Psoas muscle (tissue), 8 donors: Measurements from ENCODE around the gene COG3. TPM values are rescaled to one million over a fixed set of nuclear protein-coding genes. Genes with fewer than 3 reads are reported as not detected.

Source experiments
- ATAC-seq, 4 donors: fragments of 200-7000 bp; cut with Tn5 transposase; one replicate each; pipeline ENCODE4 v1.9.1; 2020; ENCODE audit warnings: moderate library complexity in 3 of 4, mild to moderate bottlenecking in 2 of 4
- DNase-seq, 2 donors: peaks; one replicate each; pipeline ENCODE4 v3.0.0-alpha.2; 2020
- H3K27ac ChIP-seq: fragments of 200-600 bp; one replicate; pipeline ENCODE4 v1.8.0; 2022
- H3K27me3 ChIP-seq, 3 donors: fragments of 200-600 bp in 1 of 3; one replicate each; pipeline versions ENCODE4 v1.6.1 to v1.8.0; 2013 to 2022; ENCODE audit warnings: low read length in 2 of 3, mild to moderate bottlenecking in 2 of 3, moderate library complexity in 1 of 3; ENCODE audit not compliant: insufficient read depth in 3 of 3
- H3K36me3 ChIP-seq, 2 donors: fragments of 200-600 bp in 1 of 2; one replicate each; pipeline versions ENCODE4 v1.6.1 to v1.8.0; 2013 to 2022; ENCODE audit warnings: low read depth in 1 of 2, mild to moderate bottlenecking in 1 of 2, moderate library complexity in 1 of 2; ENCODE audit not compliant: insufficient read depth in 1 of 2
- H3K4me1 ChIP-seq: fragments of 200-600 bp; one replicate; pipeline ENCODE4 v1.8.0; 2022
- H3K4me3 ChIP-seq: fragments of 200-600 bp; one replicate; pipeline ENCODE4 v1.8.0; 2022; ENCODE audit warnings: mild to moderate bottlenecking
- H3K9me3 ChIP-seq: fragments of 200-600 bp; one replicate; pipeline ENCODE4 v1.8.0; 2022
- CTCF ChIP-seq: fragments of 200-600 bp; IDR thresholded peaks from one replicate; pipeline ENCODE4 v1.8.0; 2022; ENCODE audit warnings: antibody characterized with exemption
- WGBS, 3 donors: extraction: QIAGEN DNeasy Blood & Tissue Kit; methylation state at CpG; one replicate each; pipeline versions ENCODE4 v1.1.6 to v1.1.7; 2013; 5-methylcytosine and 5-hydroxymethylcytosine counted together
- intact Hi-C, 2 donors: fragments of 100-400 bp; cut with DNase I; formaldehyde crosslinking; loops; one replicate each; pipeline versions ENCODE4 v1.11.0 to v1.14.2; 2022
- polyA plus RNA-seq, 3 donors: library from polyadenylated mRNA; stranded (reverse); fragments of 200-250 nt; gene quantifications; one replicate each; pipeline ENCODE4 v1.2.3, GENCODE V29; 2013
- total RNA-seq, 4 donors: library from RNA; stranded (reverse); fragmentation: NEBNext Ultra II Directional in 2 of 4; extraction: Animal tissue kit (Norgen Biotek cat#: 25700) in 2 of 4; gene quantifications; one replicate each; pipeline versions ENCODE4 v1.2.1 to v1.2.4, GENCODE V29; 2021 to 2023
- donor health status: healthy with polysubstance abuse.
- donor health status: DM: no; HTN: no; CAD: no; lungs with moderate emphysema.
- donor health status: Bipolar disorder and iron deficiency.
- donor health status: healthy.
- donor health status: DM: yes; HTN: yes; CAD: no.
- donor health status: DM: no; HTN: no; CAD: no.
- donor health status: DM: no; HTN: no; CAD: no.
- donor health status: DM: yes; HTN: yes; CAD: no.

COG3 gene
- total and polyA plus RNA-seq, 7 donors, result 7.5 to 19.1 (median 13.2) TPM

DNA sequence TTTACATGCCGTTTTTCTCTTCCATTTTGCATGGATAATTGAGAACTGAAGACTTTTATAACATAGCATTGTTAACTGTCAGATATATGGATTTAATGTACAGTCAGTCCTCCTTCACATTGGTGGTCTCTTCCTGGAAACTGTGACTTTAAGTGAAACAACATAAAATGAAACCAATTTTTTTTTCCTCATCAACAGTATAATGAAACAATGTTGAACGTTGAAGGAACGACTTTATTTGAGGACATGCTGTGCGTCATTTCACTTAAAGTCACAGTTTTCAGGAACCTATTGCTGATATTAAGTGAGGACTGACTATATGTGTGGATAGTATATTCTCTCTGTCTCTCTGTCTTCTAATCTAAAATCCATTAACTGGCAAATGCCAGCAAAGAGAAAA lies 54.8 kb downstream of the COG3 start:
- no peak overlapping the region for H3K27ac ChIP-seq
- WGBS, 3 donors, result 82 to 86% (median 84%) methylated on average over 4 of the region's 4 CpGs
- intact Hi-C loops, result no loop called here
- no peak for ATAC-seq
- H3K36me3 ChIP-seq, result peaks cover 8 to 82% of the 10 kb centered on the region in 2 donors
- H3K9me3 ChIP-seq, result no peaks in the 10 kb centered on the region
- TF ChIP-seq CTCF, result no peak
- DNase-seq, result no peak
- H3K4me1 ChIP-seq, result no peaks in the 10 kb centered on the region
- no peaks in the 10 kb centered on the region for H3K27me3 ChIP-seq
- no peak overlapping the region for H3K4me3 ChIP-seq

DNA sequence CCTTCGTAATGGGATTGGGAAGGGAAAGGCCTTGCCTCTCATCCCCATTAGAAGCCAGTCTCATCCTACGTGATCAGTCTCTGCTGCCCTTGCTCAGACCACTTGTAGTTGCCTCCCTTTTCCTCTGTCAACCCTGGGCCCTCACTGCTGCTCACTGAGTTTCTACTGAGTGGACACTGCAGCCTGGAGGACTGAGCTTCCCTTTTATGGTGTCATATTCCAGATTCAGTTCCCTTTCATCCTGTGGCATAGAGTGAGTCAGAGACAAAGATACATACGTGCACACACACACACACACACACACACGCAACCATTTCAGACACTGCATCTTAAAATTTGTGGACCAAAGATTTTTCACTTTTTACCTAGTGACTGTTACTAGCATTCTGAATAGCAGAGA lies 56.6 kb downstream of the COG3 start:
- TF ChIP-seq CTCF, result no peak
- intact Hi-C loops, result no loop called here
- ATAC-seq, result peak in 3 of 4 donors; percentile 39 to 65 (median 49)
- H3K27me3 ChIP-seq, result no peaks in the 10 kb centered on the region
- H3K9me3 ChIP-seq, result no peaks in the 10 kb centered on the region
- DNase-seq, result no peak
- H3K4me1 ChIP-seq, result no peaks in the 10 kb centered on the region
- 83 to 88% (median 88%) methylated on average over 4 of the region's 4 CpGs for WGBS, 3 donors
- H3K36me3 ChIP-seq, result peaks cover 6 to 79% of the 10 kb centered on the region in 2 donors
- no peak overlapping the region for H3K27ac ChIP-seq
- H3K4me3 ChIP-seq, result no peak overlapping the region

GRCh38 chr13:45522571-45522970 lies 57.8 kb downstream of the COG3 start:
- intact Hi-C loops, result no loop called here
- no peak for DNase-seq
- H3K27me3 ChIP-seq, result no peaks in the 10 kb centered on the region
- H3K4me3 ChIP-seq, result no peak overlapping the region
- 50 to 74% (median 59%) methylated on average over 2 of the region's 2 CpGs for WGBS, 3 donors
- H3K36me3 ChIP-seq, result peaks cover 10 to 79% of the 10 kb centered on the region in 2 donors
- no peak for TF ChIP-seq CTCF
- ATAC-seq, result no peak
- no peak overlapping the region for H3K27ac ChIP-seq
- H3K9me3 ChIP-seq, result no peaks in the 10 kb centered on the region
- no peaks in the 10 kb centered on the region for H3K4me1 ChIP-seq

DNA sequence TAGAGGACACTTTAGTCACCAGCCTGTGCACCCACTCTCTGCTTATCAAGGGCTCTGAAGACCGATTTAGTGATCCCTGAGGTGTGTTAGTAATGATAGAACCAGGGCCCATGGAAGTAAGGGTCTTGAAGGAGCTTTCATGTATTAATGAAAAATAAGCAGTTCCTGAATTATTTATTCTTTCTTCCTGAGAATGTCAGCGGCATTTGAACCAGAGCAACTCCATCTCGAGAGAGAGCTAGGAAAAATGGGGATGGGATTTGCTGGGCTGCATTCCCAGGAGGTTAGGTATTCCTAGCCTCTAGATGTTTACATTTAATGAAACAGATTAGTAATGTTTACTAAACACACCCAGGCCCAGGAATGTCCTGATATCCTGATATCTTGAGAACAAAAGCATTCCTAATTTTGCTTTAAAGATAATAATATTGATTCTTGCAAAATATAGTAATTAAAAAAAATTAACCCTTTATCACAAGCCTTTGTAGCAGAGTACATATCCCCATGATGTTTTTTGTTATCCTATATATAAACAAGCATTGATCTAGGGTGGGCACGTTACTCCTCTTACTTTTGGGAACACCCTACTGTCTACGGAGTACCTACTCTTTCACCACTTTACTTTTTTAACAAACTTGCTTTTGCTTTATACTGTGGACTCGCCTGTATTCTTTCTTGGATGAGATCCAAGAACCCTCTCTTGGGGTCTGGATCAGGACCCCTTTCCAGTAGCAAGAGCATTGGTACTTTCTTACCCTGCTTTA lies 63.1 kb downstream of the COG3 start:
- peaks cover 5 to 84% of the 10 kb centered on the region in 2 donors for H3K36me3 ChIP-seq
- DNase-seq (no peak), ATAC-seq (no peak)
- no peak overlapping the region for H3K27ac ChIP-seq
- H3K4me3 ChIP-seq, result no peak overlapping the region
- intact Hi-C loops, result no loop called here
- no peaks in the 10 kb centered on the region for H3K27me3 ChIP-seq
- H3K4me1 ChIP-seq, result no peaks in the 10 kb centered on the region
- 84 to 89% (median 85%) methylated on average over 6 of the region's 6 CpGs for WGBS, 3 donors
- no peaks in the 10 kb centered on the region for H3K9me3 ChIP-seq
- TF ChIP-seq CTCF, result no peak

- ATAC-seq (no peak), DNase-seq (no peak)
- H3K9me3 ChIP-seq, result no peaks in the 10 kb centered on the region
- intact Hi-C loops, result no loop called here
- no peaks in the 10 kb centered on the region for H3K27me3 ChIP-seq
- no peak for TF ChIP-seq CTCF
- WGBS, 3 donors, result 80% methylated on average over 3 of the region's 3 CpGs
- no peak overlapping the region for H3K27ac ChIP-seq
- H3K4me1 ChIP-seq, result no peaks in the 10 kb centered on the region
- peaks cover 11 to 96% of the 10 kb centered on the region in 2 donors for H3K36me3 ChIP-seq
- no peak overlapping the region for H3K4me3 ChIP-seq
Measured at GRCh38 chr13:45529758-45530157, 65.0 kb downstream of the COG3 start.
